Measurements from ENCODE around the gene GRB10.
A peak's percentile ranks its signal among the peaks of the same experiment; 100 is the strongest.
"Not testable (repeated sequence)": the region's sequence is repeated elsewhere in the genome, so short reads cannot be mapped to it uniquely, and the experiment has no call there.

GRB10 gene

GRCh38 chr7:50745336-50745735 lies 37.4 kb downstream of the GRB10 start:
- no peak for DNase-seq (ENCODE audit: low read depth in 2 of 2)

GRCh38 chr7:50743893-50744292 lies 38.8 kb downstream of the GRB10 start:
- DNase-seq (ENCODE audit: low read depth in 2 of 2): no peak

GRCh38 chr7:50743016-50743415 lies 39.7 kb downstream of the GRB10 start:
- no peak for DNase-seq (ENCODE audit: low read depth in 2 of 2)

GRCh38 chr7:50742401-50742800 lies 40.3 kb downstream of the GRB10 start:
- no peak for DNase-seq (ENCODE audit: low read depth in 2 of 2)

- DNase-seq (ENCODE audit: low read depth in 2 of 2): peak in 1 of 2 donors; percentile 44
These were observed 42.8 kb downstream of the GRB10 start for GRCh38 chr7:50739744-50740435.

GRCh38 chr7:50738932-50739331 lies 43.8 kb downstream of the GRB10 start:
- DNase-seq (ENCODE audit: low read depth in 2 of 2): no peak

DNA sequence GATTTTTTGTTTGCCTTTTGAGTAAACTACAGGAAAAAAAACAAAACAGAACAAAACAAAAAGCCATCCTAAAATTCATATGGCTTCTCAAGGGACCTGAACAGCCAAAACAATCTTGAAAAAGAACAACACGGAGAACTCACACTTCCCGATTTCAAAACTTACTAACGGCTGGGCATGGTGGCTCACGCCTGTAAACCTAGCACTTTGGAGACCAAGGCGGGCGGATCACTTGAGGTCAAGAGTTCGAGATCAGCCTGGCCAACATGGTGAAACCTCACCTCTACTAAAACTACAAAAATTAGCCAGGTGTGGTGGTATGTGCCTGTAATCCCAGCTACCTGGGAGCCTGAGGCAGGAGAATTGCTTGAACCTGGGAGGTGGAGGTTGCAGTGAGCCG lies 46.9 kb downstream of the GRB10 start:
- not testable (repeated sequence) for DNase-seq (ENCODE audit: low read depth in 2 of 2)

- DNase-seq (ENCODE audit: low read depth in 2 of 2): no peak
These were observed 47.4 kb downstream of the GRB10 start for GRCh38 chr7:50735333-50735732.

DNA sequence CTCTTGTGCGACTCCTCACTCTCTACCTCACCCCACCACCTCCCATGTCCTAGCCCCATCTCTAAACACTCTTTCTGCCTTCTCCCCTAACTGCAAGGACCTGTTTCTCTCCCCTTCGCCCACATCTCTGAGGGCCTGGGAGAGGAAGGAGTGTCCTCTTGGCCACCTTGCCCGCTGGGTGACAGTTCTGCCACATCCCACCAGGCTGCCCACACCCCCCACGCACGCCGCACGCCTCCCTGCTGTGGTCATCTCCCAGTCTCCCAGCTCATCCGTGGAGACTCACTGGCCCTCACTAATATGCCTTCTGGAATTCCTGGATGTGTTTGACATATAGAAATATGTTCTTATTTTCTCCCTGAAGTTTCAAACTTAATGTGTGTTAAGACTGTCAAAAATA lies 48.5 kb downstream of the GRB10 start:
- DNase-seq (ENCODE audit: low read depth in 2 of 2): no peak

GRCh38 chr7:50733552-50733951 lies 49.1 kb downstream of the GRB10 start:
- no peak for DNase-seq (ENCODE audit: low read depth in 2 of 2)

DNA sequence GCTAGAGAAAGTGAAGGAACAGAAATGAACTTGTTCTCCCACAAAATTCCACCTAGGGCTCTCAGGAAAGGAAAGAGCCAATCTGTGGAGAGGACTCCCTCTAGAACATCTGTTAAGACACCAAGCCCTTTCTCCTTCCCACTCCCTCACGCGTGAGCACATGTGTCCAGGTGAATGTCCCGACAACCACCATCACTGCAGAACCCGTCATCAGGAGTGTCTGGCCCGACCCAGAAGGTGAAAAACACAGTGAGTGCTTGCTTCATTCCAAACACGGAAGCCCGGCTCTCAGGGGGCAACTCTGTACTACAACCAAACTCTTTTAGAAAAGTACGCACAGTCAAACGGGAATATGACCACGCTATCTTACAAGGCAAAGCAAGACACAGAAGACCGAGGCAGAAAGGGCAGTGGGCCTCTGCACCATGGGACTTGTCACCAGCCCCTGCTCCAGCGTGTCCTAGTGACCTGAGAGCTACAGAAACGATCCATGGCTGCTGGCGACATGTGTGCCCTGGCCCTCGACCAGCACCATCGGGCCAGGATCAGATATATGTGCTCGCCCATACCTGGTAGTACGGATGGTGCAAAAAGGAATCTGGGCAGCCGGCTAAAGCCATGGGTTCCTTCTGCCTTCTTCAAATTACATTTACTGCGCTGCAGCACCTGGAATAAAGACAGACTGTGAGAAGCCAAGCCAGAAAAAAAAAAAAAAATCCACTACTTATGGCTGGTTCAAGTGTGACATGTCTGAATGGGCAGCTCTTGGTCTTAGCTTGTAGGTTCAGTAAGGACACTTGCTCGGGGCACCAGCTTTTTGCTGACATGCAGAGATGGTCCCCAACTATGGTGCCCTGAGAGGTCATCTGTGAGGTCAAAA lies 50.8 kb downstream of the GRB10 start:
- DNase-seq (ENCODE audit: low read depth in 2 of 2): no peak

- DNase-seq (ENCODE audit: low read depth in 2 of 2): no peak
These were observed 52.0 kb downstream of the GRB10 start for GRCh38 chr7:50730446-50731400.

- DNase-seq (ENCODE audit: low read depth in 2 of 2): no peak
These were observed 52.7 kb downstream of the GRB10 start for GRCh38 chr7:50729962-50730361.

GRCh38 chr7:50728184-50728583 lies 54.5 kb downstream of the GRB10 start:
- DNase-seq (ENCODE audit: low read depth in 2 of 2): no peak

DNA sequence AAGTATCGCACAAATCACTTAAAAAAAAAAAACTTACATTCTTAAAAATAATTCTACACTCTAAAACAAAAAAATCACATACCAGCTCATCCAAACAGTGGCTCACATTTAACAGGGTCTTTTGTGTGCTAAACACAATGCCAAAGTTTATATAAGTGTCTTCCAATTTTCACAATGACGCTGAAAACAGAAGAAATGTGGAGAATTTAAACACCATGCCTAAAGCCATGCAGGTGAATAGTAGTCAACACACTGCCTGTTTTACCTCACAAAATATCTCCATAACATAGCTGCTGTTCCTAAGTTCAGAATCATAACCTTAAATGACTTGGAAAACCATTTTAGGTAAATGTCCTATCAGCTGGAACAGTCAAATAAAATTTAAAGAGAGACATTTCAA lies 55.0 kb downstream of the GRB10 start:
- DNase-seq (ENCODE audit: low read depth in 2 of 2): no peak

DNA sequence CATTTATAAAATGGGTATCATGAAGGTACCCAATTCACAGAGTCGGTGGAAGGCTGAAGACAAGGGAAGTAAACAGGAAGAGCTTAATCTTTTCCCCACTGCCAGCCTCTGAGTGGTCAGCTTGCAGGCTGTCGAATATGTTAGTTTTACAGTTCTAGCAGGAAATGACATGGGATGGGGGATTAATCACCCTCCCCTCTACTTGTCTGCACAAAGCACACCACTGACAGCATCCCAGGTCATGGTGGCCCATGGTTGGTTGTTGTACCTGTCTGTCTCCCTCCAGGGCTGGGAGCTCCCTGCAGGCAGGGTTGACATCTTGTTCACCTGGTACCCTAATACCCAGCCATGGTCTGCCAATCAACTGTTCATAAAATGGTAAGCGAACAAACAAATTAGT lies 55.6 kb downstream of the GRB10 start:
- no peak for DNase-seq (ENCODE audit: low read depth in 2 of 2)

DNA sequence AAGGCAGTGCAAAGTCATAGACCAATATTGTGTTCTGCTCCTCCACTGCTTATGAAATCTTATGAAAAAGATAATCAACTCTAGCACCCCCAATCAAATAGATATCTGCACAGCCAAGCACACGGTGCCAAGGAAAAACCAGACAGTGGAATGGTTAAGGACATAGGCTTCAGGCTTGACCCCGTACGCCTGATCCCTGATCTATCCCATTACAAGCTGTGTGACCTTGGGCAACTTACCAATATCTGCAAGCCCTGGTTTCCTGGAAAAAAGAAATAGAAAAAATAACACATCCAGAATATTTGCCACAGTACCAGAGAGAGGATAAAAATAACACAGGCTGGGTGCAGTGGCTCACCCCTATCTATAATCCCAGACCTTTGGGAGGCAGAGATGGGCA lies 56.9 kb downstream of the GRB10 start:
- no peak for DNase-seq (ENCODE audit: low read depth in 2 of 2)

GRCh38 chr7:50724526-50725520 lies 57.9 kb downstream of the GRB10 start:
- no peak for DNase-seq (ENCODE audit: low read depth in 2 of 2)

GRCh38 chr7:50723888-50724287 lies 58.8 kb downstream of the GRB10 start:
- DNase-seq (ENCODE audit: low read depth in 2 of 2): no peak

GRCh38 chr7:50723173-50723572 lies 59.5 kb downstream of the GRB10 start:
- DNase-seq (ENCODE audit: low read depth in 2 of 2): no peak
